ENCODE results near the gene RASGRP3. TPM values are rescaled to one million over a fixed set of nuclear protein-coding genes. Genes with fewer than 3 reads are reported as not detected.

Gene RASGRP3
- total and polyA plus RNA-seq, 9 donors = 17.9 to 38.3 (median 27.7) TPM

DNA sequence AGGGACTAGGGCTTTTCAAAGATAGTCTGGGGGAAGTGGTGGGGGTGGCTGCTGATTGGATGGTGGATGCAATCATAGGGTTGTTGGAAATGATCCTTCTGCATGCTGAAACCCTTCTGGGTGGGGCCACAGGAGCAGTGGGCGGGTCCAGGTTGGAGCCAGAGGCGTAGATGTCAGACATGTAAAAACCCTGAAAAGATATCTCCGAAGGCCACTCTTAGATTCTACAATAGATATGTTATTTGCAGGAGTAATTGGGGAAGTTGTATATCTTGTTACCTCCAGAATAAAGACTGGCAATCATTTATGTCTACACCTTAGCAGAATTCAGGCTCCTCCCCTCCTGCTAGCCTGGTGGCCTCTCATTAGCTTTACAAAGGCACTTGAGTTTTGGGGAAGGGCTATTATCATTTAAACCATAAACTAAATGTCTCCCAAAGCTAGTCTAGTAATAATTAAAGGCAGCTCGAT lies 130.8 kb downstream of the RASGRP3 start:
- Histone ChIP-seq H3K4me3 (ENCODE audit: low read length) (no peak overlapping the region), H3K27ac (ENCODE audit: low read length) (no peak overlapping the region), H3K36me3 (ENCODE audit: control insufficient read depth, insufficient read depth, low read length) (no peaks in the 10 kb centered on the region), H3K27me3 (ENCODE audit: control insufficient read depth, insufficient read depth, low read length) (no peaks in the 10 kb centered on the region), H3K9me3 (replicated peaks; ENCODE audit: control insufficient read depth, low read depth, low read length) (no peaks in the 10 kb centered on the region), H3K4me1 (ENCODE audit: control insufficient read depth, insufficient read depth, low read length) (peaks cover 3% of the 10 kb centered on the region)
- no CpG with 5 or more reads among the region's 4 CpGs for WGBS (ENCODE audit: insufficient coverage)
- no peak for DNase-seq

DNA sequence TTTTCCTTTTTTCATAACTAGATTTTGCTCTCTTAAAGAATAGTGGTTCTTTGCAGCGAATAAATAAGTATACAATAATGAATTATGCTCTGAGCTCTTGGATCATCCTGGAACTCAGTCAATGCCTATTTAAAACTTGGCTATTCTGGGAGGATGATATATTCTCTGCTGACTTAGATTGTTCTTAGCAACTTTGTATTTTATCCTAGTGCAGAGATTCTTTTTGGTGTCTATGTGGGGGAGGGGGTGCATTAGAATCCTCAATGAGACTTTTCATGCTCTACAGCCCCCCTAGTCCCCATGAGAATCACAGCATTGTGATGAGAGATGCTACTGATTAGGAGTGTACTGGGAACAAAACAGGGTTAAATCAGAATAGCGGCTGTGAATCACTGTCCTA lies 131.5 kb downstream of the RASGRP3 start:
- H3K36me3 ChIP-seq (ENCODE audit: control insufficient read depth, insufficient read depth, low read length) = no peaks in the 10 kb centered on the region
- no CpG with 5 or more reads among the region's 2 CpGs for WGBS (ENCODE audit: insufficient coverage)
- H3K27ac ChIP-seq (ENCODE audit: low read length) = no peak overlapping the region
- H3K4me3 ChIP-seq (ENCODE audit: low read length) = no peak overlapping the region
- H3K27me3 ChIP-seq (ENCODE audit: control insufficient read depth, insufficient read depth, low read length) = no peaks in the 10 kb centered on the region
- peak; percentile 77 for DNase-seq
- peaks cover 3% of the 10 kb centered on the region for H3K4me1 ChIP-seq (ENCODE audit: control insufficient read depth, insufficient read depth, low read length)
- no peaks in the 10 kb centered on the region for H3K9me3 ChIP-seq (replicated peaks; ENCODE audit: control insufficient read depth, low read depth, low read length)

DNA sequence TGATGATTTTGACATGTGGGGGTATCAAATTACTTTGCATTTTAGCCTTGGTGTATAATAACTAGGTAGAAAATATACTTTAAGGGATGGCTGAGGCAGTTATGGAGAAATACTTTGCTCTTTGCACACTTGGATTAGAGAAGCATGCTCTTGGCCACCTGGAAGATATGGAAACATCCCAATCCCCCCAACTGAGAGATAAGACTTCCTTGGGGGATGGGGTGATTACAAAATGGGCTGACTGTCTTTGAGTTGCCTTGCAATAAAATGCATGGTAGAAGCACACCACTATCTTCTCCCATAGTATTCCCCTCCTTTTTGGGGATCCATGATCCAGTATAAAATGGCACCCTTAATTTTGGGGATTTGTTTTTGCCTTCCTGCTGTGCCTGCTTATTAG lies 137.7 kb downstream of the RASGRP3 start:
- Histone ChIP-seq H3K36me3 (ENCODE audit: control insufficient read depth, insufficient read depth, low read length) (no peaks in the 10 kb centered on the region), H3K27me3 (ENCODE audit: control insufficient read depth, insufficient read depth, low read length) (no peaks in the 10 kb centered on the region), H3K4me3 (ENCODE audit: low read length) (no peak overlapping the region), H3K9me3 (replicated peaks; ENCODE audit: control insufficient read depth, low read depth, low read length) (no peaks in the 10 kb centered on the region), H3K4me1 (ENCODE audit: control insufficient read depth, insufficient read depth, low read length) (no peaks in the 10 kb centered on the region), H3K27ac (ENCODE audit: low read length) (no peak overlapping the region)
- DNase-seq = no peak

Other genes with a start within 250 kb of the RASGRP3 start
- 22.2 TPM for gene FAM98A, start 122.7 kb downstream of the RASGRP3 start, total RNA-seq
- 10 to 100 TPM; 27.2 to 43.2 (median 37.1) TPM for gene FAM98A, start 122.7 kb downstream of the RASGRP3 start, polyA plus RNA-seq (ENCODE audit: insufficient read depth in 1 of 8, insufficient read length in 8 of 8, low replicate concordance in 1 of 8)

All from muscle of leg (tissue), 11 donors.